Measurements from ENCODE around the gene G6PC1. TPM values are rescaled to one million over a fixed set of nuclear protein-coding genes. Genes with fewer than 3 reads are reported as not detected.
"Not testable (repeated sequence)": the region's sequence is repeated elsewhere in the genome, so short reads cannot be mapped to it uniquely, and the experiment has no call there.

G6PC1 gene
- total RNA-seq, 2 experiments from 2014 or later: not detected

DNA sequence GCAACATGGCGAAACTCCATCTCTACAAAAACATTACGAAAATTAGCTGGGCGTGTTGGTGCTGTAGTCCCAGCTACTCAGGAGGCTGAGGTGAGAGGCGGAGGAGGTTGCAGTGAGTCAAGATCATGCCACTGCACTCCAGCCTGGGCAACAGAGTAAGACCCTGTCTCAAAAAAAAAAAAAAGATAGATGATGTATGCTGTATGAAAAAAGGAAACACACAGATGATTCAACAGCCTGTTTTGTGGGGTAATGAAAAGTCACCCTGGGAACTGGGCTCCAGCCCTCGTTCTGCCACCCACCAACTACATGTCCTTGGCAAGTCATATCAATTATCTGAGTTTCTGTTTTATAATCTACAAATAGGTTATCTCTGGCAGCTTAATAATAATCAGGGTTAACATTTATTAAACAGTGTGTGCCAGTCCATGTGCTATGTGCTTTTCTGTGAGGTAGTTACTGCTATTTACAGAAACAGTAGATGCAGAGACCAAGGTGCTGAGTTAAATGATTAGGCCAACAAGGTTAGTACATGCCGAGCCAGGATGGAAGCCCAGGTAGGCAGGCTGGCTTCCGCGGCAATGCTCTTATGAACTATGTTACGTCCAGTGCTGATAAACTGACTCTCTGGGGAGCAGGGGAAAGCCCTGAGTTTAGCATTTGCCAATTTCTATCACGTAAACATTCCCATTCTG lies 1.1 kb downstream of the G6PC1 start:
- CTCF ChIA-PET: no interaction called here

DNA sequence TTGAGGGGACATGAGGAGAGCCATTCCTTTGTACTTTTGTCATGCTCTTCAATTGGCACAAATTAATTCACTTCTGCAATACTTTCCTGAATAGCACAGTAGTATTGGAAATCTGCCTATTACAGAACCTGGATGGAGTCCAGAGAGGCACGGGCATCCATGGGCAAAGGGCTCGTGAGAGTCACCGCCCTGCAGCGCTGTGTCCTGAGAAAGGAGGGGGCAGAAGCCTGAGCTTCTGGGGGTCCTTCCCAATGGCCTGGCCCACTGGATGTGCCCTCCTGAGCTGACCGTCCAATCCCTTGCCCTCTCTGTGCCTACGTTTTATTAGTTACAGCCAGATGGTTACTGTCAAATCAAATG lies 3.5 kb downstream of the G6PC1 start:
- ATAC-seq (no peak), DNase-seq (no peak)
- Mint-ChIP-seq H3K27me3 (peaks cover 21% of the 10 kb centered on the region), H3K36me3 (no peaks in the 10 kb centered on the region), H3K27ac (no peak overlapping the region), H3K4me3 (no peak overlapping the region), H3K9me3 (ENCODE audit: low read depth) (no peaks in the 10 kb centered on the region), H3K4me1 (no peaks in the 10 kb centered on the region)
- CTCF ChIA-PET: no interaction called here

More for the DNA sequence above, 1.1 kb downstream of the G6PC1 start:
- no peaks in the 10 kb centered on the region for H3K4me1 Mint-ChIP-seq
- DNase-seq (no peak), ATAC-seq (no peak)
- peaks cover 21% of the 10 kb centered on the region for H3K27me3 Mint-ChIP-seq
- no peak overlapping the region for H3K4me3 Mint-ChIP-seq
- no peaks in the 10 kb centered on the region for H3K9me3 Mint-ChIP-seq (ENCODE audit: low read depth)
- no peaks in the 10 kb centered on the region for H3K36me3 Mint-ChIP-seq
- H3K27ac Mint-ChIP-seq: no peak overlapping the region

GRCh38 chr17:42906772-42907446 lies 6.3 kb downstream of the G6PC1 start:
- CTCF ChIA-PET: no interaction called here
- ATAC-seq: no peak
- no peaks in the 10 kb centered on the region for H3K9me3 Mint-ChIP-seq (ENCODE audit: low read depth)

DNA sequence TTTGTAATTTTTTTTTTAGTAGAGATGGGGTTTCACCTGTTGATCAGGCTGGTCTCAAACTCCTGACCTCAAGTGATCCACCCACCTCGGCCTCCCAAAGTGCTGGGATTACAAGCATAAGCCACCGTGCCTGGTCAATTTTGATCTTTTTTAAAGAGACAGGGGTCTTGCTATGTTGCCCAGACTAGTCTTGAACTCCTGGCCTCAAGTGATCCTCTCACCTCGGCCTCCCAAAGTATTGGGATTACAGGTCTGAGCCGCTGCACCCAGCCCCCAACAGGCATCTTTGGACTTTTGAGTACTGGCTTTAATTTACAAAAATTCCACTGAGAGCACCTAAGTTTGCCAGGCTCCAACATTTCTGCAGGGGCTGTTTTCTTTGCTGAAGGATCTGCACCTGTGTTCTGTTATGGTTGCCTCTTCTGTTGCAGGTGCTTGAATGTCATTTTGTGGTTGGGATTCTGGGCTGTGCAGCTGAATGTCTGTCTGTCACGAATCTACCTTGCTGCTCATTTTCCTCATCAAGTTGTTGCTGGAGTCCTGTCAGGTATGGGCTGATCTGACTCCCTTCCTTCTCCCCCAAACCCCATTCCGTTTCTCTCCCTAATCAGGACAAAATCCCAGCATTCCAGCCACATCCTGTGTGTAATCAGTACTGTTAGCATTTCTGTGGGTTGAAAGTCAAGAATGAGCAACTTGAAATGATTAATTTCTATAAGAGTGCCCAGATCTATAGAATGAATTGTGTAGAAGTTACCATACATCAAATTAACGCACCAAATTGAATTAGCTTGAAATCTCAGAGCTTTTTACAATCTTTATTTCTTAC lies 8.5 kb downstream of the G6PC1 start:
- no peak for DNase-seq
- H3K36me3 Mint-ChIP-seq: no peaks in the 10 kb centered on the region
- H3K9me3 Mint-ChIP-seq (ENCODE audit: low read depth): no peaks in the 10 kb centered on the region
- H3K4me3 Mint-ChIP-seq: no peak overlapping the region
- CTCF ChIA-PET: no interaction called here
- H3K27ac Mint-ChIP-seq: no peak overlapping the region
- H3K27me3 Mint-ChIP-seq: peaks cover 23% of the 10 kb centered on the region
- no peak for ATAC-seq
- no peaks in the 10 kb centered on the region for H3K4me1 Mint-ChIP-seq

More at GRCh38 chr17:42906772-42907446, 6.3 kb downstream of the G6PC1 start:
- H3K27me3 Mint-ChIP-seq: peaks cover 21% of the 10 kb centered on the region
- no peaks in the 10 kb centered on the region for H3K36me3 Mint-ChIP-seq
- no peak overlapping the region for H3K27ac Mint-ChIP-seq
- no peak overlapping the region for H3K4me3 Mint-ChIP-seq
- no peaks in the 10 kb centered on the region for H3K4me1 Mint-ChIP-seq
- DNase-seq: no peak

DNA sequence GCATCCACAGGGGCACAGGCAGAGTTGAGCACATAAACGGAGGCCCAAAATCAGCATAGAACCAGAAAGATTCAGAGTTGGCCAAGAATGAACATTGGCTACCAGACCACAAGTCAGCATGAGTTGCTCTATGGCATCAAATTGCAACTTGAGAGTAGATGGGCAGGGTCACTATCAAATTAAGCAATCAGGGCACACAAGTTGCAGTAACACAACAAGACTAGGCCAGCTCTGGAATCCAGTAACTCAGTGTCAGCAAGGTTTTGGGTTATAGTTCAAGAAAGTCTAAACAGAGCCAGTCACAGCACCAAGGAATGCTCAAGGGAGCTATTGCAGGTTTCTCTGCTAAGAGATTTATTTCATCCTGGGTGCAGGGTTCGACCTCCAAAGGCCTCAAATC lies 12.9 kb downstream of the G6PC1 start:
- Mint-ChIP-seq H3K36me3 (no peaks in the 10 kb centered on the region), H3K27ac (no peak overlapping the region), H3K27me3 (peaks cover 19% of the 10 kb centered on the region), H3K9me3 (ENCODE audit: low read depth) (no peaks in the 10 kb centered on the region), H3K4me1 (no peaks in the 10 kb centered on the region), H3K4me3 (no peak overlapping the region)
- DNase-seq (no peak), ATAC-seq (no peak)
- CTCF ChIA-PET: interaction anchor here (1.0 to 1.2 kb wide), 3 partner anchors 8 to 15 kb away, joined by 3 read pairs; no protein-coding TSS in a partner anchor

DNA sequence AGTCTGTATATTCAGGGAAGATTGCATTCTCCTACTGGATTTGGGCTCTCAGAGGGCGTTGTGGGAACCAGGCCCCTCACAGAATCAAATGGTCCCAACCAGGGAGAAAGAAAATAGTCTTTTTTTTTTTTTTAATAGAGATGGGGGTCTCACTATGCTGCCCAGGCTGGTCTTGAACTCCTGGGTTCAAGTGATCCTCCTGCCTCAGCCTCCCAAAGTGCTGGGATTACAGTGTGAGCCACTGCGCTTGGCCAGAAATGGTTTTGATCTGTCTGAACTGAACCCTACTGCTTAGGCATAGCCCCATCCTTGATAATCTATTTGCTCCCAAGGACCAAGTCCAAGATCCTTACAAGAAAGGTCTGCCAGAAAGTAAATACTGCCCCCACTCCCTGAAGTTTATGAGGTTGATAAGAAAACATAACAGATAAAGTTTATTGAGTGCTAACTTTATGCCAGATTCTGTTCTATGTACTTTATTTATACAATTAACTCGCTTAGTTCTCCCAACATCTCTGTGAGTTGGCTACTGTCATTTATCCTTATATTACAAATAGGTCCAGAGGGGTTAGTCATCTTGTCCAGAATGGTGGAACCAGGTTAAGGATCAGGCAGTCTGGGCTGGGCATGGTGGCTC lies 13.5 kb downstream of the G6PC1 start:
- Mint-ChIP-seq H3K9me3 (ENCODE audit: low read depth) (no peaks in the 10 kb centered on the region), H3K4me3 (no peak overlapping the region), H3K4me1 (no peaks in the 10 kb centered on the region), H3K27me3 (peaks cover 24% of the 10 kb centered on the region), H3K27ac (no peak overlapping the region), H3K36me3 (no peaks in the 10 kb centered on the region)
- CTCF ChIA-PET: interaction anchor here (1.1 to 1.2 kb wide), 2 partner anchors 8 to 11 kb away, joined by 3 read pairs; no protein-coding TSS in a partner anchor
- ATAC-seq (no peak), DNase-seq (no peak)

DNA sequence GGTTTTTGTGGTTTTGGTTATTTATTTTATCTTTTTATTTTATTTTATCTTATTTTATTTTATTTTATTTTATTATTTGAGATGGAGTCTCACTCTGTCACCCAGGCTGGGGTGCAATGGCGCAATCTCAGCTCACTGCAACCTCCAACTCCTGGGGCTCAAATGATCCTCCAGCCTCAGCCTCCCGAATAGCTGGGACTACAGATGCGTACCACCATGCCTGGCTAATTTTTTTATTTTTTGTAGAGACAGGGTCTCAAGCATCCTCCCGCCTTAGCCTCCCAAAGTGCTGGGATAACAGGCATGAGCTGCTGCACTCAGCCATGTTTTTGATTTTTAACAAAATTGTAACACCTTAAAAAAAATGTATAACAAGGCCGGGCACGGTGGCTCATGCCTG lies 14.7 kb downstream of the G6PC1 start:
- DNase-seq; H3K36me3 Mint-ChIP-seq; H3K4me1 Mint-ChIP-seq; H3K4me3 Mint-ChIP-seq; ATAC-seq; CTCF ChIA-PET; H3K9me3 Mint-ChIP-seq (ENCODE audit: low read depth); H3K27ac Mint-ChIP-seq: not testable (repeated sequence)
- H3K27me3 Mint-ChIP-seq: peaks cover 25% of the 10 kb centered on the region

- DNase-seq; ATAC-seq; H3K27ac Mint-ChIP-seq; H3K4me3 Mint-ChIP-seq; H3K4me1 Mint-ChIP-seq; H3K36me3 Mint-ChIP-seq; H3K9me3 Mint-ChIP-seq (ENCODE audit: low read depth); CTCF ChIA-PET: not testable (repeated sequence)
- H3K27me3 Mint-ChIP-seq: peaks cover 22% of the 10 kb centered on the region
These were observed 16.0 kb downstream of the G6PC1 start for GRCh38 chr17:42916388-42917235.

GRCh38 chr17:42917236-42917603 lies 16.6 kb downstream of the G6PC1 start:
- ATAC-seq: no peak
- H3K4me1 Mint-ChIP-seq: peaks cover 5% of the 10 kb centered on the region
- no peak for DNase-seq
- CTCF ChIA-PET: no interaction called here
- H3K27ac Mint-ChIP-seq: no peak overlapping the region
- no peak overlapping the region for H3K4me3 Mint-ChIP-seq
- peaks cover 26% of the 10 kb centered on the region for H3K27me3 Mint-ChIP-seq
- no peaks in the 10 kb centered on the region for H3K36me3 Mint-ChIP-seq
- H3K9me3 Mint-ChIP-seq (ENCODE audit: low read depth): no peaks in the 10 kb centered on the region

DNA sequence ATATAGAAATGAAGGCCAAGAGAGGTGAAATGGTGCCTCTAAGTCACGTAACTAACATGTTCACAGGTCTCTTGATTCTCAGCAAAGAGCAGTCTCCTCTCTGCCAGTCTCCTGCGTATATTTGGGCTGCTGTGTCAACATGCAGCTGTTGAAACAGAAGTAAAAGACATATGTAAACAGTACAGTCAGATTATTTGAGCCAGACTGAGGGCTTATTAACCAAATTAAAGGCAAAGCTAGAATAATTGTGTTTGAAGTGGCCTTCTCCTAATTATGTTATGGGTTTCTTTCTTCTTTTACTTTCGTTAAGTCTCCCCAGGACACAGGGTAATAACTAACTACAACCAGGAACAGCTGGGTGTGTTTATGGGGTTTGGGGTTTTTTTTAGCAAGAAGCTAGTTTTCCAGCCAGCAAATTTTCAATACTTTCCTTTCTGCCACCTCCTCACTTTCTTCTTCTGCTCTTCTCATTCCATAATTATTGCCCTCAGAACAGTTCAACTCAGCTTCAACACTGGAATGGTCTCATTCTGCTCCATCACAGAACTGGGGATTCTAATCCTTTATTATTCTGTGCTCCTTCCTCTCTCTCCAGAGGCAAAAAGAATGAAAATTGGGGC lies 18.4 kb downstream of the G6PC1 start:
- DNase-seq: no peak
- Mint-ChIP-seq H3K36me3 (no peaks in the 10 kb centered on the region), H3K4me3 (no peak overlapping the region), H3K27me3 (peaks cover 33% of the 10 kb centered on the region), H3K9me3 (ENCODE audit: low read depth) (no peaks in the 10 kb centered on the region), H3K27ac (no peak overlapping the region), H3K4me1 (peaks cover 5% of the 10 kb centered on the region)
- CTCF ChIA-PET: no interaction called here
- ATAC-seq: no peak

DNA sequence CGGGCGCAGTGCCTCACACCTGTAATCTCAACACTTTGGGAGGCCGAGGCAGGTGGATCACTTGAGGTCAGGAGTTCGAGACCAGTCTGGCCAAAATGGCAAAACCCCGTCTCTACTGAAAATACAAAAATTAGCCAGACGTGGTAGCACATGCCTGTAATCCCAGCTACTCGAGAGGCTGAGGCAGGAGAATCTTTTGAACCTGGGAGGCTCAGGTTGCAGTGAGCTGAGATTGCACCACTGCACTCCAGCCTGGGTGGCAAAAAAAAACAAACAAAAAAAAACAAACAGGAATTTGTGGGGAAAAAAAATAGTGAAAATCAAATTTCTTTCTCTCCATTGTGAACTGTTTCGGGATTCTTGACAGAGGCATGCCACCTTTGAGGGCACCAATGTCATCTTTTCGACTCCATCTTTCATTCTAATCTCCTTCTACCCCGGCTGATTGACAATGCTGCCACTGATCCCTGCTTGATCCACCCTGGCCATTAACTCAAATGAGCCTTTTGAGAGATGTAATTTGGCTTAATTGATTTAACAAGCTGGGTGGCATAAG lies 19.0 kb downstream of the G6PC1 start:
- H3K36me3 Mint-ChIP-seq; H3K9me3 Mint-ChIP-seq (ENCODE audit: low read depth); H3K4me1 Mint-ChIP-seq; ATAC-seq; CTCF ChIA-PET; DNase-seq; H3K4me3 Mint-ChIP-seq; H3K27ac Mint-ChIP-seq: not testable (repeated sequence)
- peaks cover 33% of the 10 kb centered on the region for H3K27me3 Mint-ChIP-seq

DNA sequence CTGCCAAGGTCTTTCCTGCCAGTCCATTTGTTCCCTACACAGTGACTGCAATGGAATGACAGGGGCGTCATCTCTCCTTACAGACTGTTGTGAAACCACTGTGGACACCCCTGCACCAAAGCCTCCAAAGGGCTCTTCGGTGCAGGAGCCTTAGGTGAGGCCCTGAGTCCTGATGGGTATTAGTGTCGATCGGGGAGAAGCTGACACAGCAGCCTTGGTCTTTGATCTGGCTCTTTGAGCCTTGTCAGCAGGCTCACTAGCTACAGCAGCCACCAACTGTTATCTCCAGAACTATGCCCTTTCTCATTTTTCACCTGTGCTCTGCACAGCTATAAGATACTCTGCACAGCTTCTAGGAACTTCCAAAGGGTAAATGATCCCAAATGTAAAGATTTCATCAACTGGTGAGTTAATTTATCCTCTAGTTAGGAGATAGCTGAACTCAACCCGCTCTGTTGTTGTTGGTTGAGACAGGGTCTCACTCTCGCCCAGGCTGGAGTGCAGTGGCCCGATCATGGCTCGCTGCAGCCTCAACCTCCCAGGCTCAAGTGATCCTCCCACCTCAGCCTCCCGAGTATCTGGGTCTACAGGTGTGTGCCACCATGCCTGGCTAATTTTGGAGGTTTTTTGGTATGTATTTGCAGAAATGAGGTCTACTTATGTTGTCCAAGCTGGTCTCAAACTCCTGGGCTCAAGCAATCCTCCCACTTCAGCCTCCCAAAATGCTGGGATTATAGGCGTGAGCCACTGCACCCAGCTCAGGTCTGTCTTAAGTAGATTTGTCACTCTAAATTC lies 19.7 kb downstream of the G6PC1 start:
- CTCF ChIA-PET: no interaction called here
- Mint-ChIP-seq H3K9me3 (ENCODE audit: low read depth) (no peaks in the 10 kb centered on the region), H3K27me3 (peaks cover 33% of the 10 kb centered on the region), H3K27ac (no peak overlapping the region), H3K4me3 (no peak overlapping the region), H3K36me3 (no peaks in the 10 kb centered on the region), H3K4me1 (peaks cover 7% of the 10 kb centered on the region)
- ATAC-seq (no peak), DNase-seq (no peak)
